ENCODE results near the gene ELOVL5. TPM values are rescaled to one million over a fixed set of nuclear protein-coding genes. Genes with fewer than 3 reads are reported as not detected.

ELOVL5 gene
- total RNA-seq, 4 donors from 2014 or later, result 14.3 to 63.1 (median 29.2) TPM

DNA sequence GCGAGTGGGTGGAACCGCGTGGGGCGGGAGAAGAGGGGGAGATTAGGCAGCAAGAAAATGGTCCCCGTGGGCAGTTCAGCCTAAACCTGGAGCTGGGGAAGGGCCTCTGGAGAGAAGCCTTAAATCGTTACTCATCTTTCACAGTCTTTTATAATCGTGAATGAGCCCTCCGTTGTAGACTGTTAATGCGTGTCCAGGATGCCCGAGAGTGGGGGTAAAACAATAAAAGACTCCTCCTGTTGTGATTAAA, 11.0 kb upstream of the ELOVL5 start:
- in situ Hi-C loops (cut with MboI; ENCODE audit: low pct_ligation_motif_present in 1 of 4, low pct_unique_long_range_greater_than_20kb in 1 of 4, low sequenced_read_pairs in 3 of 4), result no loop called here
- Histone ChIP-seq H3K9me3 (no peaks in the 10 kb centered on the region), H3K4me1 (peaks cover 7 to 16% (median 10%) of the 10 kb centered on the region in 4 donors), H3K27ac (peak overlapping the region; percentile 94 to 96 (median 95)), H3K36me3 (no peaks in the 10 kb centered on the region), H3K4me3 (peak overlapping the region; percentile 56 to 91 (median 72)), H3K27me3 (no peaks in the 10 kb centered on the region)
- no peak for DNase-seq
- no peak for TF ChIP-seq POLR2A (IDR thresholded peaks at IDR 0.05)
- no peak for TF ChIP-seq EP300 (IDR thresholded peaks at IDR 0.05; ENCODE audit: low read depth)
- TF ChIP-seq CTCF (IDR thresholded peaks at IDR 0.05), result no peak
- TF ChIP-seq POLR2AphosphoS5 (IDR thresholded peaks at IDR 0.05), result no peak
- WGBS, 2 donors (ENCODE audit: low coverage in 1 of 2), result 0 to 3% methylated on average over 7 to 10 of the region's 10 CpGs
- intact Hi-C loops (cut with DNase I; ENCODE audit: low total_unique reads), result loop anchor here (10.0 kb wide), 1 partner anchor 365 kb away; the partner anchor contains the start of gene GSTA4

DNA sequence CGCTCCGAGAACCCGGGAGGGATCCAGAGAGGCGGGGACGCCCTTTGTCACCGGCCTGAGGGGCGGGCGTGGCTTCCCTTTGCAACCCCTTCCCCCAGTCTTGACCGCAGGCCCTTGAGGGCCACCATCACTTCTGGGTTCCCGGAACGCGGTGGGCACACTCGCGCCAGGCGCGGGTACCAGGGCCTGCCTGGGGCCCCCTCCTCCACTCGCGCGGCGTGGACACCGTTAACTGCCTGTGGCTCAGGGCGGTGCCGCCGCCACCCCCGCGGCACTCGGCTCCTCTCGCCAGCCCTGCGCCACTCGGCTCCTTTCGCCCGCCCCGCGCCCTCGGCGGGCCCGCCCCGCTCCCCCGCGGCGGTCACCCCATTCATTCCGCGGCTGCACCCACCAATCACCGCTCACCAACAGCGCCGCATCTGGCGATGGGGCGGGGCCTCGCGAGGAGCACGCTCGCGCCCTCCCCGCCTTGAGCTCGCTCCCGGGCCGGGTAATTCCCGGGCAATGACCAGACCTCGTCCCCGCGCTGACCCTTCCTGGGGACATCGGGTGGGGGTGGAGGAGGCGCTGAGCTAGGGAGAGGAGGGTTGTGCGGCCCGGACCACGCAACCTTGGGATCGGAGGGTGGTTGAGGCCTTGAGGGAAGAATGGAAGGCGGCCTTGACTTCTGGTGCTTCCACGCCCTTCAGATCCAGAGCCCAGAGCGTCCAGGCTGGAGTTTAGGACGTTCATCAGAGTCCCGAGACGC, 10.5 kb upstream of the ELOVL5 start:
- no peaks in the 10 kb centered on the region for H3K36me3 ChIP-seq
- peak overlapping the region; percentile 94 to 96 (median 95) for H3K27ac ChIP-seq
- peak overlapping the region; percentile 56 to 91 (median 72) for H3K4me3 ChIP-seq
- 0% methylated on average over 6 to 39 of the region's 73 CpGs for WGBS, 2 donors (ENCODE audit: low coverage in 1 of 2)
- peak; percentile 94 for DNase-seq
- H3K27me3 ChIP-seq, result no peaks in the 10 kb centered on the region
- intact Hi-C loops (cut with DNase I; ENCODE audit: low total_unique reads) (loop anchor here (10.0 kb wide), 1 partner anchor 364 kb away; the partner anchor contains the start of gene GSTA4), in situ Hi-C loops (cut with MboI; ENCODE audit: low pct_ligation_motif_present in 1 of 4, low pct_unique_long_range_greater_than_20kb in 1 of 4, low sequenced_read_pairs in 3 of 4) (no loop called here)
- TF ChIP-seq EP300 (IDR thresholded peaks at IDR 0.05; ENCODE audit: low read depth) (peak; percentile 68), CTCF (IDR thresholded peaks at IDR 0.05) (no peak), POLR2AphosphoS5 (IDR thresholded peaks at IDR 0.05) (peak; percentile 77 to 85 (median 82)), POLR2A (IDR thresholded peaks at IDR 0.05) (peak; percentile 81)
- peaks cover 7 to 16% (median 10%) of the 10 kb centered on the region in 4 donors for H3K4me1 ChIP-seq
- H3K9me3 ChIP-seq, result no peaks in the 10 kb centered on the region

DNA sequence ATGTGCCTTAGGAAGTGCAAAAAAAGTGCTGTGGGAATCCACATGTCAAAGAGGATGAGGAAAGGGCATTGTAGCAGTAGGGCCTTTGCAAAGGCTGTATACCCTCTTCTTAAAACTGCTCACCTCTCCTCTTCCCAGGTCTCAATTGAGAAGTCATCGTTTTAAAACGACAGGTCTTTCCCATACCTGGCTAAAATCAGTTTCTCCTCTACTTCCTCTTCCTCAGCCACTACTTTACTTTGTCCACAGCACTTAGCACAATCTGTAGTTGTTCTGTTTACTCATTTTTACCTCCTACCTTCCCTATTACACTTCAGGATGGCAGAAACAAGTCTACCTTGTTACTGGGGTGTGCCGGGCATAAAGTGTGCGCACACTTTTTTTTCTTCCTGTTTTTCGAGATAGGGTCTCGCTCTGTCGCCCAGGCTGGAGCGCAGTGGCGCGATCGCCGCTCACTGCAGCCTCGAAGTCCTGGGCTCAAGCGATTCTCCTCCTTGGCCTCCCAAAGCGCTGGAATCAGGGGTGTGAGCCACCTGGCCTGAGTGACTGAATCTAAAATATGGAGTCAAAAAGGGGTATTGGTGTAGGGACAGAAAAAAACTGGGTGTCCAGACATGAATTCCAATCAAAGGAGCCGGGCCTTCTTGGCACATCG, 9.8 kb upstream of the ELOVL5 start:
- intact Hi-C loops (cut with DNase I; ENCODE audit: low total_unique reads) (loop anchor here (10.0 kb wide), 1 partner anchor 364 kb away; the partner anchor contains the start of gene GSTA4), in situ Hi-C loops (cut with MboI; ENCODE audit: low pct_ligation_motif_present in 1 of 4, low pct_unique_long_range_greater_than_20kb in 1 of 4, low sequenced_read_pairs in 3 of 4) (no loop called here)

More for the DNA sequence above, 9.8 kb upstream of the ELOVL5 start:
- 16 to 27% methylated on average over 2 to 17 of the region's 17 CpGs for WGBS, 2 donors (ENCODE audit: low coverage in 1 of 2)
- Histone ChIP-seq H3K4me3 (peak overlapping the region; percentile 56 to 91 (median 72)), H3K36me3 (no peaks in the 10 kb centered on the region), H3K9me3 (no peaks in the 10 kb centered on the region), H3K4me1 (peaks cover 7 to 16% (median 10%) of the 10 kb centered on the region in 4 donors), H3K27me3 (no peaks in the 10 kb centered on the region), H3K27ac (peak overlapping the region; percentile 94 to 96 (median 95))
- no peak for DNase-seq
- no peak for TF ChIP-seq CTCF (IDR thresholded peaks at IDR 0.05)
- TF ChIP-seq POLR2A (IDR thresholded peaks at IDR 0.05), result no peak
- no peak for TF ChIP-seq POLR2AphosphoS5 (IDR thresholded peaks at IDR 0.05)
- TF ChIP-seq EP300 (IDR thresholded peaks at IDR 0.05; ENCODE audit: low read depth), result no peak
